Measurements from ENCODE around the gene ADAM11.

DNA sequence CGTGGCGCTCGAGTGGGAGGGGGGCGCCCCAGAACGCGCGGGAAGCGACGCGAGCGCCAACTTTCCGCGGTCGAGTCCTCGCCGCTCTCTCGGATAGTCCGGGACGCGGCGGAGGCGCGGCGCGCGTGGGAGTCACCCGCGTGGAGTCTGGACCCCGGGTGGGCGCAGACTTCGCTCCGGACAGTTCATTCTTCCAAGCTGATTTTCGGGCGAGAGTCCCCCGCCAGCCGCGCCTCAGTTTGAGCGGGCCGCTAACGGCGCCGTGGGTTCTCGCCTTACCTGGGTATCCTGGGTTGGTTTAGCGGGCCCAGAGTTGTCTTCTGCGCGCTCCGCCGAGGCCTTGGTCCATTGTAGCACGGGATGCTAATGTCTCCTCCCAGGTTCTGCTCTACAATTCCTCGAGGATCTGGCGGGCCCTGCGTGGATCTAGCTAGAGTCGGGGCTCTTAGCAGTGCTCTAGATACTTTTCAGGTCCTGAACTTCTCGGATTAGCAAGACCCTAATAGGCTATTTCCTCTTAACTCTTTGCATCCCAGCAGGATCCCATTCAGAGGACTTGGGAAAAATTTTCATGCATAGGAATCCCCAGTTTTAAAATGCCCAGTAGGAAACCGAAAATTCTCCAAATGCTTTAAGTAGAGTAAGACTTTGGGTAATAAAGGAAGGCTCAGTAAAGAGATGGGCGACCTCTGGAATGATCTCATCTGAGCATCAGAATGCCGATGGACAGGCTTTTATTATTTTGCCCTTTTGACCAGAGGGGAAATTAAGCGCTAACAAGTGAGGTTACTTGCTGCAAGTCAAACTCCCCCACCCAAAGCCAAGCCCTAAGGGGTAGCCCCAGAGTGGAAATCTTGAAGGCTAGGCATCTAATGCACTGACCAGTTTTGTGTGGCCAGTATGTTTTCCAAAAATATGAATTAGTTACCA is 71.8 kb downstream of the ADAM11 start:
- TF ChIP-seq CHD4 (IDR thresholded peaks at IDR 0.05; ENCODE audit: borderline replicate concordance) (no peak; the same call in 1 of the 2 replicates), POLR2A (IDR thresholded peaks at IDR 0.05; ENCODE audit: low read length) (no peak; the same call in 1 of the 2 replicates)
- TF ChIP-seq, protein P1, sequence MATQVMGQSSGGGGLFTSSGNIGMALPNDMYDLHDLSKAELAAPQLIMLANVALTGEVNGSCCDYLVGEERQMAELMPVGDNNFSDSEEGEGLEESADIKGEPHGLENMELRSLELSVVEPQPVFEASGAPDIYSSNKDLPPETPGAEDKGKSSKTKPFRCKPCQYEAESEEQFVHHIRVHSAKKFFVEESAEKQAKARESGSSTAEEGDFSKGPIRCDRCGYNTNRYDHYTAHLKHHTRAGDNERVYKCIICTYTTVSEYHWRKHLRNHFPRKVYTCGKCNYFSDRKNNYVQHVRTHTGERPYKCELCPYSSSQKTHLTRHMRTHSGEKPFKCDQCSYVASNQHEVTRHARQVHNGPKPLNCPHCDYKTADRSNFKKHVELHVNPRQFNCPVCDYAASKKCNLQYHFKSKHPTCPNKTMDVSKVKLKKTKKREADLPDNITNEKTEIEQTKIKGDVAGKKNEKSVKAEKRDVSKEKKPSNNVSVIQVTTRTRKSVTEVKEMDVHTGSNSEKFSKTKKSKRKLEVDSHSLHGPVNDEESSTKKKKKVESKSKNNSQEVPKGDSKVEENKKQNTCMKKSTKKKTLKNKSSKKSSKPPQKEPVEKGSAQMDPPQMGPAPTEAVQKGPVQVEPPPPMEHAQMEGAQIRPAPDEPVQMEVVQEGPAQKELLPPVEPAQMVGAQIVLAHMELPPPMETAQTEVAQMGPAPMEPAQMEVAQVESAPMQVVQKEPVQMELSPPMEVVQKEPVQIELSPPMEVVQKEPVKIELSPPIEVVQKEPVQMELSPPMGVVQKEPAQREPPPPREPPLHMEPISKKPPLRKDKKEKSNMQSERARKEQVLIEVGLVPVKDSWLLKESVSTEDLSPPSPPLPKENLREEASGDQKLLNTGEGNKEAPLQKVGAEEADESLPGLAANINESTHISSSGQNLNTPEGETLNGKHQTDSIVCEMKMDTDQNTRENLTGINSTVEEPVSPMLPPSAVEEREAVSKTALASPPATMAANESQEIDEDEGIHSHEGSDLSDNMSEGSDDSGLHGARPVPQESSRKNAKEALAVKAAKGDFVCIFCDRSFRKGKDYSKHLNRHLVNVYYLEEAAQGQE (IDR thresholded peaks at IDR 0.05): no peak

All from A549 (cell line).